HEK293 (cell line): ENCODE measurements around the gene ARHGAP10.

Experiments
- CTCF ChIA-PET: fragments of 350-600 bp; formaldehyde crosslinking; extraction: SDS; loops from one replicate; lab custom pipeline; 2021; ENCODE audit warnings: antibody characterized with exemption; lab: Yijun Ruan, JAX
- POLR2A ChIA-PET: fragments of 300-600 bp; formaldehyde crosslinking; extraction: SDS; loops from one replicate; lab custom pipeline; 2020; ENCODE audit warnings: antibody characterized with exemption, inconsistent platforms; lab: Yijun Ruan, JAX
- H3K27ac ChIP-seq: fragments of 200-500 bp; sonication (Bioruptor generic); 2 replicates; pipeline ENCODE4 v1.5.1; 2014; ENCODE audit warnings: low read depth, low read length, control low read depth, inconsistent platforms; ENCODE audit errors: extremely low read depth
- H3K36me3 ChIP-seq, 2 experiments: fragments of 200-500 bp in 1 of 2; sonication (Bioruptor generic) in 1 of 2; 1 replicate in 1 of 2; 2 replicates in 1 of 2; pipeline ENCODE4 v1.5.1; 2014 to 2017; ENCODE audit warnings: inconsistent platforms in 2 of 2, low read length in 2 of 2; ENCODE audit not compliant: control insufficient read depth in 2 of 2, insufficient read depth in 1 of 2
- H3K4me1 ChIP-seq: fragments of 200-500 bp; sonication (Bioruptor generic); 2 replicates; pipeline ENCODE4 v1.5.1; 2014; ENCODE audit warnings: mild to moderate bottlenecking, low read length, inconsistent platforms; ENCODE audit not compliant: control insufficient read depth, insufficient read depth
- H3K4me3 ChIP-seq: 2 replicates; pipeline ENCODE4 v1.5.1; 2011; ENCODE audit warnings: low read depth, mild to moderate bottlenecking, control low read depth, low read length, moderate library complexity
- H3K9me3 ChIP-seq: fragments of 200-500 bp; sonication (Bioruptor generic); 2 replicates; pipeline ENCODE4 v1.5.1; 2014; ENCODE audit warnings: low read depth, low read length, inconsistent platforms; ENCODE audit not compliant: control insufficient read depth, insufficient read depth
- CTCF ChIP-seq: fragments of 450-650 bp; formaldehyde crosslinking; IDR thresholded peaks from 2 replicates; pipeline ENCODE4 v1.5.1; 2016; ENCODE audit warnings: missing biosample characterization, missing genetic modification characterization
- GLIS2 ChIP-seq: fragments of 450-650 bp; formaldehyde crosslinking; IDR thresholded peaks from 2 replicates; pipeline ENCODE4 v1.5.1; 2016; ENCODE audit warnings: missing biosample characterization, missing genetic modification characterization
- HOXA7 ChIP-seq: sonication (generic); formaldehyde crosslinking; IDR thresholded peaks from 2 replicates; pipeline ENCODE4 v1.8.1; 2022; ENCODE audit warnings: missing genetic modification reagents, borderline replicate concordance
- MYNN ChIP-seq: fragments of 450-650 bp; formaldehyde crosslinking; IDR thresholded peaks from 2 replicates; pipeline ENCODE4 v1.5.1; 2016; ENCODE audit warnings: missing biosample characterization, missing genetic modification characterization, borderline replicate concordance
- ZBTB1 ChIP-seq: fragments of 450-650 bp; formaldehyde crosslinking; IDR thresholded peaks from 2 replicates; pipeline ENCODE4 v1.5.1; 2016; ENCODE audit warnings: missing biosample characterization, missing genetic modification characterization
- ZBTB49 ChIP-seq: fragments of 450-650 bp; formaldehyde crosslinking; IDR thresholded peaks from 2 replicates; pipeline ENCODE4 v1.5.1; 2016; ENCODE audit warnings: missing biosample characterization, missing genetic modification characterization, low read depth
- ZFHX2 ChIP-seq: fragments of 450-650 bp; formaldehyde crosslinking; conservative IDR thresholded peaks from 2 replicates; pipeline ENCODE4 v1.5.1; 2016; ENCODE audit warnings: missing biosample characterization, missing genetic modification characterization
- ZFP69B ChIP-seq: fragments of 450-650 bp; formaldehyde crosslinking; IDR thresholded peaks from 2 replicates; pipeline ENCODE4 v1.5.1; 2016; ENCODE audit warnings: missing biosample characterization, missing genetic modification characterization
- ZNF175 ChIP-seq: fragments of 450-650 bp; formaldehyde crosslinking; IDR thresholded peaks from 2 replicates; pipeline ENCODE4 v1.5.1; 2016; ENCODE audit warnings: missing biosample characterization, missing genetic modification characterization
- ZNF311 ChIP-seq: fragments of 450-650 bp; formaldehyde crosslinking; IDR thresholded peaks from 2 replicates; pipeline ENCODE4 v1.5.1; 2017; ENCODE audit warnings: missing biosample characterization, missing genetic modification characterization, borderline replicate concordance
- ZNF350 ChIP-seq: fragments of 450-650 bp; formaldehyde crosslinking; IDR thresholded peaks from 2 replicates; pipeline ENCODE4 v1.5.0; 2017; ENCODE audit warnings: missing biosample characterization, mild to moderate bottlenecking, missing genetic modification characterization
- ZNF37A ChIP-seq: fragments of 450-650 bp; IDR thresholded peaks from 2 replicates; pipeline ENCODE4 v1.5.1; 2018; ENCODE audit warnings: missing biosample characterization, missing genetic modification characterization
- ZNF426 ChIP-seq: fragments of 450-650 bp; formaldehyde crosslinking; IDR thresholded peaks from 2 replicates; pipeline ENCODE4 v1.5.1; 2017; ENCODE audit warnings: missing biosample characterization, missing genetic modification characterization, mild to moderate bottlenecking, inconsistent platforms, moderate library complexity
- ZNF433 ChIP-seq: fragments of 450-650 bp; formaldehyde crosslinking; IDR thresholded peaks from 2 replicates; pipeline ENCODE4 v1.5.1; 2016; ENCODE audit warnings: missing biosample characterization, missing genetic modification characterization, low read depth
- ZNF549 ChIP-seq: fragments of 450-650 bp; IDR thresholded peaks from 2 replicates; pipeline ENCODE4 v1.5.1; 2018; ENCODE audit warnings: missing biosample characterization, missing genetic modification characterization, mild to moderate bottlenecking, inconsistent platforms, moderate library complexity
- TF ChIP-seq, protein P1 (sequence below): fragments of 450-650 bp; formaldehyde crosslinking; IDR thresholded peaks from 2 replicates; pipeline ENCODE4 v1.5.1; 2017; ENCODE audit warnings: missing biosample characterization, missing genetic modification characterization

ARHGAP10 gene

GRCh38 chr4:147954850-147955249 lies 223.0 kb downstream of the ARHGAP10 start:
- CTCF ChIA-PET, result no interaction called here
- TF ChIP-seq CTCF (tag by site-specific recombination) (no peak), ZBTB1 (tag by site-specific recombination) (no peak), ZNF37A (tag by site-specific recombination) (no peak), ZNF549 (tag by site-specific recombination) (no peak), ZNF350 (tag by site-specific recombination) (no peak), MYNN (tag by site-specific recombination) (no peak), GLIS2 (no peak), ZNF426 (tag by site-specific recombination) (no peak), ZNF311 (no peak), ZNF175 (tag by site-specific recombination) (no peak), ZNF433 (tag by site-specific recombination) (no peak)
- POLR2A ChIA-PET, result no interaction called here
- Histone ChIP-seq H3K4me1 (no peaks in the 10 kb centered on the region), H3K36me3 (peaks cover 0 to 2% of the 10 kb centered on the region in 2 experiments; a peak in 1 of 3 replicates), H3K9me3 (no peaks in the 10 kb centered on the region), H3K27ac (no peak overlapping the region), H3K4me3 (no peak overlapping the region)

GRCh38 chr4:147955827-147956558 lies 224.1 kb downstream of the ARHGAP10 start:
- H3K4me1 ChIP-seq, result no peaks in the 10 kb centered on the region
- no peaks in the 10 kb centered on the region for H3K9me3 ChIP-seq
- H3K36me3 ChIP-seq, result peaks cover 0 to 2% of the 10 kb centered on the region in 2 experiments; a peak in 1 of 3 replicates
- H3K4me3 ChIP-seq, result no peak overlapping the region
- ChIA-PET CTCF (interaction anchor here (0.9 kb wide), 1 partner anchor 10 kb away, joined by 3 read pairs; no protein-coding TSS in a partner anchor), POLR2A (no interaction called here)
- TF ChIP-seq, protein P1, sequence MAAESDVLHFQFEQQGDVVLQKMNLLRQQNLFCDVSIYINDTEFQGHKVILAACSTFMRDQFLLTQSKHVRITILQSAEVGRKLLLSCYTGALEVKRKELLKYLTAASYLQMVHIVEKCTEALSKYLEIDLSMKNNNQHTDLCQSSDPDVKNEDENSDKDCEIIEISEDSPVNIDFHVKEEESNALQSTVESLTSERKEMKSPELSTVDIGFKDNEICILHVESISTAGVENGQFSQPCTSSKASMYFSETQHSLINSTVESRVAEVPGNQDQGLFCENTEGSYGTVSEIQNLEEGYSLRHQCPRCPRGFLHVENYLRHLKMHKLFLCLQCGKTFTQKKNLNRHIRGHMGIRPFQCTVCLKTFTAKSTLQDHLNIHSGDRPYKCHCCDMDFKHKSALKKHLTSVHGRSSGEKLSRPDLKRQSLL (tag by site-specific recombination), result no peak
- no peak overlapping the region for H3K27ac ChIP-seq

GRCh38 chr4:147957446-147957845 lies 225.6 kb downstream of the ARHGAP10 start:
- H3K4me3 ChIP-seq, result no peak overlapping the region
- no peaks in the 10 kb centered on the region for H3K36me3 ChIP-seq
- CTCF ChIA-PET, result no interaction called here
- H3K9me3 ChIP-seq, result no peaks in the 10 kb centered on the region
- TF ChIP-seq ZFP69B (tag by site-specific recombination), result no peak
- no peak for TF ChIP-seq HOXA7
- no peak for TF ChIP-seq ZBTB49 (tag by site-specific recombination)
- no peak for TF ChIP-seq ZFHX2
- POLR2A ChIA-PET, result no interaction called here
- no peak overlapping the region for H3K27ac ChIP-seq
- no peaks in the 10 kb centered on the region for H3K4me1 ChIP-seq
